IPS-15b (cell line): ENCODE measurements around the gene AMMECR1L.
"Not testable (repeated sequence)": the region's sequence is repeated elsewhere in the genome, so short reads cannot be mapped to it uniquely, and the experiment has no call there.

Experiments
- H3K27me3 ChIP-seq: one replicate; pipeline ENCODE4 v1.6.1; 2013; ENCODE audit warnings: low read length; ENCODE audit not compliant: control insufficient read depth, insufficient read depth
- H3K36me3 ChIP-seq: one replicate; pipeline ENCODE4 v1.6.1; 2013; ENCODE audit warnings: low read length; ENCODE audit not compliant: control insufficient read depth, insufficient read depth
- H3K4me1 ChIP-seq: one replicate; pipeline ENCODE4 v1.6.1; 2013; ENCODE audit warnings: mild to moderate bottlenecking, low read length; ENCODE audit not compliant: control insufficient read depth, insufficient read depth
- H3K4me3 ChIP-seq: one replicate; pipeline ENCODE4 v1.5.1; 2013; ENCODE audit warnings: low read depth, low read length
- H3K9ac ChIP-seq: one replicate; pipeline ENCODE4 v1.6.1; 2013; ENCODE audit warnings: low read depth, mild to moderate bottlenecking, low read length
- H3K9me3 ChIP-seq: one replicate; pipeline ENCODE4 v1.6.1; 2013; ENCODE audit warnings: mild to moderate bottlenecking, low read length; ENCODE audit not compliant: control insufficient read depth, insufficient read depth

AMMECR1L gene

DNA sequence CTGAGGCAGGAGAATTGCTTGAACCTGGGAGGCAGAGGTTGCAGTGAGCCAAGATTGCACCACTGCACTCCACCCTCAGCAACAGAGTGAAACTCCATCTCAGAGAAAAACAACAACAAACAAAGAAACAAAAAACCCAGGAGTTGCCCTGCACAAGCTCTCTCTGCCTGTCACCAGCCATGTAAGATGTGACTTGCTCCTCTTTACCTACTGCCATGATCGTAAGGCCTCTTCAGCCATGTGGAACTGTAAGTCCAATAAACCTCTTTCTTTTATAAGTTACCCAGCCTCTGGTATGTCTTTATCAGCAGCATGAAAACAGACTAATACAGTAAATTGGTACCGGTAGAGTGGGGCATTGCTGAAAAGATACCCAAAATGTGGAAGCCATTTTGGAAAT, 59.0 kb downstream of the AMMECR1L start:
- not testable (repeated sequence) for H3K27me3 ChIP-seq, H3K4me3 ChIP-seq, H3K9ac ChIP-seq, H3K36me3 ChIP-seq, H3K4me1 ChIP-seq
- H3K9me3 ChIP-seq, result peaks cover 20% of the 10 kb centered on the region

DNA sequence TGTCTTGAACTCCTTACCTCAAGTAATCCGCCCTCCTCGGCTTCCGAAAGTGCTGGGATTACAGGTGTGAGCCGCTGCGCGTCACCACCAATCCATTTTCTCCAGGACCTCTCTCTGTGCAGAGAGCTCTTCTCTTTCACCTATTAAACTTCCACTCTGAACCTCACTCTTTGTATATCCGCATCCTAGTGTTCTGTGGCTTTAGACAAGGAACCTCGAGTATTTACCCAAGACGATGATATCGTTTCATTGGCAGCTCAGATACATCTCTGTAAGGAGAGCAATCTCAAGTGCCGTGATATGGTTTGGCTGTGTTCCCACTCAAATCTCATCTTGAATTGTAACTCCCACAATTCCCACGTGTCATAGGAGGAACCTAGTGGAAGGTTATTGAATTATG, 59.7 kb downstream of the AMMECR1L start:
- Histone ChIP-seq H3K36me3 (peaks cover 4% of the 10 kb centered on the region), H3K9me3 (peaks cover 20% of the 10 kb centered on the region), H3K4me1 (peaks cover 5% of the 10 kb centered on the region), H3K4me3 (no peak overlapping the region), H3K27me3 (no peaks in the 10 kb centered on the region), H3K9ac (no peak overlapping the region)

DNA sequence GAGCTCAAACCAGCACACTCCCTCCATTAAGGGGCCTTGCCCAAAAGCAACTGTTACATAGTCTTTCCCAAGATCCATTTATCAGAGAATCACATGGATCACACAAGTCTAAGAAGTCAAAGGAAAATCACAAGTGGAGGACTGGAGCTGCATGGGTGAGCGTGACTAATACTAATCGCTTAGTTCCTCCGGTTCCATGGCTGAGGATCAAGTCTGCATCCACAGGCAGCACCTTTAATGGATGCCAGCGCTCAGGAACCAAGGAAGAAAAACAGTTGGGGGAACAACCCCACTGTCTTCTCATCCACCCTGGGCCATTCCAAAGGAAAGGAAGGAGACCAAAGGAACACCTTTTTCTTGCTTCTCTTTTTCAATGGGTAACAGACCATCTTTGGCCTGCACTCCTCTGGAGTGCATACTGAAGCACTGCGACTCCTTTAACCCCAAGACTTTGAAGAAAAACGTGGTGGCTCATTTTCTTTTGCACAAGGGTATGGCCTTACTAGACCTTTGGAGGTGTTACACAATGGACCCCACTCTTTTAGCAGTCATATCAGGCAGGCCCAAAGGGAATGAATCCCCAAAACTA, 65.6 kb downstream of the AMMECR1L start:
- Histone ChIP-seq H3K9ac (no peak overlapping the region), H3K4me3 (no peak overlapping the region), H3K4me1 (no peaks in the 10 kb centered on the region), H3K36me3 (no peaks in the 10 kb centered on the region), H3K9me3 (peaks cover 9% of the 10 kb centered on the region), H3K27me3 (no peaks in the 10 kb centered on the region)

DNA sequence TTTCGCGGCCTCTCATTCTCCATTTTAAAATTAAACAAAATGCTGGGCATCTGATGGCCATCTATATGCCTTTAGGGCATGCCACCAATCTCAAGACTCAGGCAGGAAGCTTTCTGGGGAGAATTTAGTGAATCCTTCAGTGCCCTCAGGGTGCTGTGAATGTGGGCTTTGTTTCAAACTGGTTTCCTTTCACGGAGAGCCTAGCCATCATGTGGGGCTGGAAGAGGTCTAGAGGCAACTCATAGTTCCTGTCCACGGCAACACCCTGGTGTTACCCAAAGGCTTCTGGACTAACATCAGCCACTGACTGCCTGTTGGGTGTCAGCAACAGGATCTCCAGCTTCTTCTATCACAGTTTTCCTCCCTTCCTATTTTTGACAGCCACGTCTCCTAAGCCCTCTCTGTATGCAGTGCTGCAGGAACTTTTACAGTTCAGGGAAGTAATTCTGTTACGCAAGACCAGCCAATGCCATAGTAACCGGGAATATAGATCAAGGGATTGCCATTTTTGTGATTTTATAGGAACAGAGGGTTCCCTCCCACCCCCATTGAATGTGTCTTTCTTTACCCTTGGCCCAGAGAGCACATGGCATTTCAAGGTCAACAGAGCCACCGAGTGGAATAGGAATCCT, 66.8 kb downstream of the AMMECR1L start:
- no peak overlapping the region for H3K4me3 ChIP-seq
- H3K4me1 ChIP-seq, result no peaks in the 10 kb centered on the region
- no peak overlapping the region for H3K9ac ChIP-seq
- peaks cover 9% of the 10 kb centered on the region for H3K9me3 ChIP-seq
- no peaks in the 10 kb centered on the region for H3K36me3 ChIP-seq
- no peaks in the 10 kb centered on the region for H3K27me3 ChIP-seq

DNA sequence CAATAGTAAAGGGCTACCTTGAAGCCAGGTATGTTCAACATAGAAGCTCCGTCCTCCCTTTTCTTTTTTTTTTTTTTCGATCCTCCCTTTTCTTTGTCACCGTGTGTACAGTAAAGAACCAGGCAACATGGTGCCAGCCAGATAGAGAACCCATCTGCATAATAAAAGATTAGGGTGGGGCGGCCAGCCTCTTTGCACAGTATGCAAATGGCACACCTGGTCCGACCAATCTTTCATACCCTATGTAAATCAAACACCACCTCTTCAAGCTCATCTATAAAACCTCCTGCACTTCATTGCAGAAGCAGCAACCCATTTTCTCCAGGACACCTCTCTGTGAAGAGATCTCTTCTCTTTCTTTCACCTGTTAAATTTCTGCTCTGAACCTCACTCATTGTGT, 67.5 kb downstream of the AMMECR1L start:
- Histone ChIP-seq H3K36me3 (no peaks in the 10 kb centered on the region), H3K4me1 (no peaks in the 10 kb centered on the region), H3K9ac (no peak overlapping the region), H3K9me3 (peaks cover 9% of the 10 kb centered on the region), H3K4me3 (no peak overlapping the region), H3K27me3 (no peaks in the 10 kb centered on the region)

DNA sequence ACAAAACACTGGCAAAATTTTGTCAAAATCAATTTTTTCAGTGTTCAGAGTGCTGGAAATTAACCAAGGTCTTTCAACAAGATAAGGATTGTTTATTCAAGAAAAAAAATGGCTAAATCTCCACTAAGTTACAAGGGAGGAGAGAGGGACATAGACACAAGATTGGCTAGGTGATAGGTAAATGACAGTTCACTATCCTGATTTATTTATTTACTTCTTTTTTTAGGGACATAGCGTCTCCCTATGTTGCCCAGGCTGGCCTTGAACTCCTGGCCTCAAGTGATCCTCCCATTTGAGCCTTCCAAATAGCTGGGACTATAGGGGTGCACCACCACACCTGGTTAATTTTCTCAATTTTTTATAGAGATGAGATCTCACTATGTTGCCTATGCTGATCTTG, 71.1 kb downstream of the AMMECR1L start:
- Histone ChIP-seq H3K4me1 (peaks cover 2% of the 10 kb centered on the region), H3K36me3 (no peaks in the 10 kb centered on the region), H3K4me3 (no peak overlapping the region)

DNA sequence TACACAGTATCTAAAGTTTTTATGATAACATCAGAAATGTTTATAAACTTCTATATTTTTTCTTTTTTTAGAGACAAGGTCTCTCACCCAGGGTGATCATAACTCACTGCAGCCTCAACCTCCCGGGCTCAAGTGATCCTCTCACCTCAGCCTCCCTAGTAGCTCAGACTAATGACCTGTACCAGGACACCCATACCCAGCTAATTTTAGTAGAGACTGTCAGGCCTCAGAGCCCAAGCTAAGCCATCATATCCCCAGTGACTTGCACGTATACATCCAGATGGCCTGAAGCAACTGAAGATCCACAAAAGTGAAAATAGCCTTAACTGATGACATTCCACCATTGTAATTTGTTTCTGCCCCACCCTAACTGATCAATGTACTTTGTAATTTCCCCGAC, 73.3 kb downstream of the AMMECR1L start:
- not testable (repeated sequence) for H3K36me3 ChIP-seq, H3K4me1 ChIP-seq, H3K27me3 ChIP-seq, H3K9ac ChIP-seq, H3K9me3 ChIP-seq, H3K4me3 ChIP-seq

More for the DNA sequence above, 71.1 kb downstream of the AMMECR1L start:
- no peak overlapping the region for H3K9ac ChIP-seq
- no peaks in the 10 kb centered on the region for H3K9me3 ChIP-seq
- H3K27me3 ChIP-seq, result no peaks in the 10 kb centered on the region
